Calu3 (cell line): ENCODE data around the gene ERCC6L. TPM values are rescaled to one million over a fixed set of nuclear protein-coding genes. Genes with fewer than 3 reads are reported as not detected.

ENCODE experiments used
- BruUV-seq: library from RNA; stranded (reverse); fragments of 400-500 nt; replicated peaks from 2 replicates; lab custom pipeline; 2021; lab: Mats Ljungman, UMichigan
- CTCF ChIA-PET: fragments of 300-600 bp; sonication (Branson Sonifier 250); formaldehyde crosslinking; loops from one replicate; lab custom pipeline; 2022; ENCODE audit warnings: antibody characterized with exemption; lab: Charles Lee
- DNase-seq: peaks from one replicate; pipeline ENCODE4 v3.0.0; 2022
- H3K27ac Mint-ChIP-seq: one replicate; pipeline ENCODE4 v1.8.0; 2022; ENCODE audit warnings: mixed read lengths; ENCODE audit not compliant: unreplicated experiment
- H3K27me3 Mint-ChIP-seq: one replicate; pipeline ENCODE4 v1.8.0; 2022; ENCODE audit warnings: mixed read lengths; ENCODE audit not compliant: unreplicated experiment
- H3K36me3 Mint-ChIP-seq: one replicate; pipeline ENCODE4 v1.8.0; 2022; ENCODE audit warnings: mild to moderate bottlenecking, moderate library complexity, mixed read lengths; ENCODE audit not compliant: insufficient read depth, unreplicated experiment
- H3K4me1 Mint-ChIP-seq: one replicate; pipeline ENCODE4 v1.8.0; 2022; ENCODE audit warnings: mild to moderate bottlenecking, low read depth, mixed read lengths; ENCODE audit not compliant: unreplicated experiment
- H3K4me3 Mint-ChIP-seq: one replicate; pipeline ENCODE4 v1.8.0; 2022; ENCODE audit warnings: mild to moderate bottlenecking, low read depth, moderate library complexity, mixed read lengths; ENCODE audit not compliant: unreplicated experiment
- H3K9me3 Mint-ChIP-seq: one replicate; pipeline ENCODE4 v1.8.0; 2022; ENCODE audit warnings: low read depth, mixed read lengths; ENCODE audit not compliant: unreplicated experiment
- CTCF ChIP-seq: fragments of 200-600 bp; IDR thresholded peaks from one replicate; pipeline ENCODE4 v1.8.0; 2022; ENCODE audit warnings: antibody characterized with exemption; ENCODE audit not compliant: unreplicated experiment
- intact Hi-C: fragments of 100-400 bp; cut with micrococcal nuclease; formaldehyde crosslinking; loops from one replicate; pipeline ENCODE4 v1.10.0; 2022; ENCODE audit not compliant: unreplicated experiment
- total RNA-seq: library from RNA; stranded (reverse); gene quantifications from 2 replicates; pipeline ENCODE4 v1.2.3, GENCODE V29; 2022

Gene ERCC6L
- total RNA-seq, 1 experiment from 2014 or later: 11.0 TPM

GRCh38 chrX:72169008-72169728 lies 69.7 kb downstream of the ERCC6L start:
- H3K4me3 Mint-ChIP-seq: no peak overlapping the region
- no peaks in the 10 kb centered on the region for H3K4me1 Mint-ChIP-seq
- intact Hi-C loops: no loop called here
- no TSS peak for BruUV-seq
- DNase-seq: no peak
- CTCF ChIA-PET: no interaction called here
- no peaks in the 10 kb centered on the region for H3K36me3 Mint-ChIP-seq
- TF ChIP-seq CTCF: no peak
- peaks cover 23% of the 10 kb centered on the region for H3K27me3 Mint-ChIP-seq
- no peaks in the 10 kb centered on the region for H3K9me3 Mint-ChIP-seq
- no peak overlapping the region for H3K27ac Mint-ChIP-seq

GRCh38 chrX:72165551-72165950 lies 73.3 kb downstream of the ERCC6L start:
- no peak overlapping the region for H3K4me3 Mint-ChIP-seq
- no peaks in the 10 kb centered on the region for H3K9me3 Mint-ChIP-seq
- intact Hi-C loops: no loop called here
- no peaks in the 10 kb centered on the region for H3K36me3 Mint-ChIP-seq
- no peaks in the 10 kb centered on the region for H3K4me1 Mint-ChIP-seq
- CTCF ChIA-PET: no interaction called here
- no peak for TF ChIP-seq CTCF
- peaks cover 27% of the 10 kb centered on the region for H3K27me3 Mint-ChIP-seq
- H3K27ac Mint-ChIP-seq: no peak overlapping the region
- DNase-seq: no peak
- BruUV-seq: no TSS peak

- DNase-seq: no peak
- Mint-ChIP-seq H3K4me3 (no peak overlapping the region), H3K36me3 (no peaks in the 10 kb centered on the region), H3K4me1 (no peaks in the 10 kb centered on the region), H3K27ac (no peak overlapping the region), H3K9me3 (peaks cover 8% of the 10 kb centered on the region), H3K27me3 (peaks cover 50% of the 10 kb centered on the region)
- TF ChIP-seq CTCF: no peak
- CTCF ChIA-PET: no interaction called here
- intact Hi-C loops: no loop called here
- BruUV-seq: no TSS peak
Observed at GRCh38 chrX:72159769-72160168, 79.1 kb downstream of the ERCC6L start.

- DNase-seq: no peak
- peaks cover 8% of the 10 kb centered on the region for H3K9me3 Mint-ChIP-seq
- no peak overlapping the region for H3K27ac Mint-ChIP-seq
- no TSS peak for BruUV-seq
- H3K4me1 Mint-ChIP-seq: no peaks in the 10 kb centered on the region
- CTCF ChIA-PET: no interaction called here
- no peaks in the 10 kb centered on the region for H3K36me3 Mint-ChIP-seq
- TF ChIP-seq CTCF: no peak
- peaks cover 50% of the 10 kb centered on the region for H3K27me3 Mint-ChIP-seq
- H3K4me3 Mint-ChIP-seq: no peak overlapping the region
- intact Hi-C loops: no loop called here
Observed at GRCh38 chrX:72158773-72159172, 80.1 kb downstream of the ERCC6L start.

Other genes starting within 250 kb of the ERCC6L start
- 0.07 and 0.22 TPM in 2 replicates for gene RTL5, start 107.1 kb downstream of the ERCC6L start, total RNA-seq
- gene PIN4, start 57.3 kb downstream of the ERCC6L start, total RNA-seq: 17.2 and 19.4 TPM in 2 replicates
- gene RPS4X, start 38.2 kb upstream of the ERCC6L start, total RNA-seq: 621 and 665 TPM in 2 replicates
- 0.78 TPM in 1 of 2 replicates, not detected in the other for gene CITED1, start 66.9 kb upstream of the ERCC6L start, total RNA-seq